NAMALWA (cell line): ENCODE results near the gene HIVEP2.

Experiments
- DNase-seq: peaks from one replicate; pipeline ENCODE4 v3.0.0-alpha.2; 2015; ENCODE audit warnings: low spot score

The HIVEP2 gene

DNA sequence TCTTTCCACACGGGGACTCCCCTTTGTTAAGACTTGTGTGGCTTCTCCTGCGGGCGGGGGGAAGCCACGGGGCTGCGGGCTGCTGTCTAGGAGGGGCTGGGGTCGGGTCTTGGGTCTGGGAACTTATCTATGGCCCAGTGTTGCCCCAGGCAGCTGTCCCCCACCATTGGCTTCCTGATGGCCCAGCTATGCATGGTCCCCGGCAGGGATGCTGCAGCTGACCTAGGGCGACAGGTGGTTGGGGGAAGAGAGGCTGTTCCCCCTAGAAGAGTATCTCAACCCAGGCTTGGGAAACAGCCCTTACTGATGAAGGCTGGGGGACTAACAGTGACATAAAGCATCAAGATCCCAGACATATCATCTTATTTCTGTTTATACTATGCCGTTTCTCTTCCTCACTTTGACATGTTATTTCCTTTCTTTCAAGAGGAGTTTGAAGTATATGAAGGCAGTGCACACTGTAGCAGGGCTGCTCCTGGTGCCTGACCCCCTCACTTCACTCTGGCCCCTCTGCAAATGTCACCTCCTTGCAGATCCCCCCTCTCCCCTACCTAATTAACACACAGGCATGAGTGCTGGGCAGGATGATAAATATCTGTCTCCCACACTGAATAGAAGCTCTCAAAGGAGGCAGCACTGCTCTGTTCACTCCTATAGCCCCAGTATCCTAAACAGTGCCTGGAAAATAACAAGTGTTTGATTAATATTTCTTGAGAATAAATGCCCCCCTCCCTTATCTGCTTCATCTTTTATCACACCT lies 87.0 kb downstream of the HIVEP2 start:
- DNase-seq = peak; percentile 76

DNA sequence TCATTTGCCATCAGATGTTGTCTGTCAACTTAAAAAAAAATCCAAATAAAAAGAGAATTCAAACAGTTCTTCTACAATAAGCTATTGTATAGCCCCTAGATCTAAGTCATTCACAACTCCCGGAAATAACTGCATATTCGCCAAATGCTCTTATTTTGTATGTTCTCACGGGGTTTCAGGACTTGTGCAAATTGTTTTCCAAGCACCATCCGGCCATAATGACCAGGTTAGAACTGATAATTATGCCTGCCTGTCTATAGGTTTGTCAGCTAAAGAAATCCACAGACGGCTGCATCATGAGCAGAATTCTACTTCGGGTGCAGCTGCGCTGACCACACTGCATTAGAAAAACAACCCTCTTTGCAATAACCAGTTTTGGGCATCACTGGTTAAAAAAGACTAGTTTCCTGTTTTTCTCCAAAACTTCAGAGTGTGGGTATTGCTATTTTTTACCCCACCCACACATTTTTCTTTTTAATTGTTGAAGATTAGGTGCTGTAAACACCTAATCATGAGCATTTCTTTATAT lies 87.7 kb downstream of the HIVEP2 start:
- peak; percentile 91 for DNase-seq

DNA sequence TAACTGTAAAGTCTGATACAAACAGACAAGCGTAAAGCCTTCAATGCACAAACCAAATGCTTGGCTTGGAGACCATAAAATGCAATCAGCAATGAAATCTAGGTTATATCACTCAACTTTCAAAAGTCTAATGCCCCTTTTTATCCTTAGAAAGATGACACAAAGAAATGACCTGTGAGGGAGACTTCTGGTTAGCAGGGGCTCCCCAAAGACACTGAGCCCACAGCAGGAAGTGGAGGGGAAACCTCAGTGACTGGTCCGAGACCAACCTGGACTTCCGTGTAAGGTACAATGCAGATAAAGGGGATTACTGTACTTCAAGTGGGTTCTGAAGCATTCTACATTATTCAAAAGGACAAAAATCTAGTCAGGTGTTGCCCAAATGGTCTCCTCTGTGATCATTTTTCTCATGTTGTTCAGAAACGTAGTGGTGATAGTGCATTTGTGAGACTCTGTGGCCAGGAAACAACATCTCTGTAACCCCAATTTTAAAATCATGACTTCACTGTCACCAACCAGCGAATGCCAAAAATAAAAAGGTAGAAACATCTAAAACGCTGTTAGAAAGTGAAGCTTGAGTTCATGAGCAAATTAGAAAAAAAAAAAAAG lies 88.2 kb downstream of the HIVEP2 start:
- DNase-seq = peak; percentile 77

DNA sequence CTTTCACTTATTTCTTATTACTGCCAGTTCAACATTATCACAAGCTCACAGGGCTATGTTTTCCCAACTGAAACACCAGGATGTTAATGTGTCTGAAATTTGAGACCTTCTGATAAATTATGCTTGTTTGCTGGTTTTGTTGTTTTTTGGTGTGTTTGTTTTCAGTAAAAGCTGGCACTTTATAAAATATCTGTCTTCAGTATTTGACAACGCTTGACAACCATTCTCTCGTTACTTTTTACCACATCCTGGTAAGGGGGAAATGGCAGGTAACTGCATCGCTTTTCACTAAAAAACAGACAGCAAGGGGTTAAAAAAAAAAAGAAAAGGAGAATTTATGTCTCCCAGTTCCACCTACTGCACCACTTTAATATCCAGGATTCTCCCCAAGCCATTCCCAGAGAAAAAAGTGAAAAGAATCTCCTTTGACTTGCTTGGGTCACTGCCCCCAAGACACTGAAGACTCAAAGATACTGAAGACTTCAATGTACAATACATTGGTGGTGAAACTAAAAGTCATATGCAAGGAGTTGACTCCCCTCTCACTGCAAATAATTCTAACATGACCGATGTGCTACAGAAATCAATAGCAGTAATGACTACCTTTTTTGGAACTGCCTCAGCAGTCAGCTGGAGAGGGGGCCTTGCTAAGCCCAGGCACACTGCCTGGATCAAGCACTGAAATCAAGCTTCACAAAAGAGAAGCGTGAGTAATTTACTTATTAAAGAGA lies 88.9 kb downstream of the HIVEP2 start:
- DNase-seq = peak; percentile 57

DNA sequence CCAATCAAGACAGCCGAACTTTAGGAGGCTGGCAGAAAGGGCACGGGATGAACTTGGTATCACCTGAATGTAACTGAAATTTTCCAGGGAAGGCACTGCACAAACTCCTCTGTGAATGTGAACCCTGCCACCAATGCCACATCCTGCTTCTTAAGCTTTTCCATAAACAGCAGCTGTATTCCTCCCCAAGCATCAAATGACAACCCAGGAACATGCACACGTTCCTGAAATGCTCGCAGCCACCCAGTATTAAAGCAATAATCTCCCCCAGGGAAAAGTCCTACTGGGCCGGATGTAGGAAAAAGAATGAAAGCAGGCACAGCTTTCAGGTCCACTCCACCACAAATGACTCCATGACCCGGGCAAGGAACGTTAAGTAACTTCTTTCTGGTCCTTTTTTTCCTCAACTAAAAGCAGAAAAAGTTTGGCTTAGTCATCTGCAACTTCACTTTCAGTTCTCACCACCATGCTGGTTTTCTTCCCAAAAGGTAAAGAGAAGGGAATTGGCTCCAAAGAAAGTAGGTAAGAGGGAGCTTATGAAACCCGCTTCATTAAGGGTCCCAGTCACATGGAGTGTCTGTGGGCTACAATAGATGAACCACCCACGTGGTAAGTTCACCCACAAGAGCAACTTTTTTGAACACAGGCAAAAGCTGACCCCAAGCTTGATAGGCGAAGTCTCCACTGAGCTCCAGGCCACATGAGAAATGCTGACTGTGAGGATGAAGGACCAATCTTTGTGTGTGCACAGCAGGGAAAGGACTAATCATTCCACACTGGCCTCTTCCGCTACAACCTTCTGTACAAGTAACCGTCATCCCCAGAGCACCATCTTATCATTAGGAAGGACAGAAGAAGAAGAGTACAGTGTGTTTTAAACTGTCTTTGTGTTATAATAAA lies 90.1 kb downstream of the HIVEP2 start:
- DNase-seq = no peak

DNA sequence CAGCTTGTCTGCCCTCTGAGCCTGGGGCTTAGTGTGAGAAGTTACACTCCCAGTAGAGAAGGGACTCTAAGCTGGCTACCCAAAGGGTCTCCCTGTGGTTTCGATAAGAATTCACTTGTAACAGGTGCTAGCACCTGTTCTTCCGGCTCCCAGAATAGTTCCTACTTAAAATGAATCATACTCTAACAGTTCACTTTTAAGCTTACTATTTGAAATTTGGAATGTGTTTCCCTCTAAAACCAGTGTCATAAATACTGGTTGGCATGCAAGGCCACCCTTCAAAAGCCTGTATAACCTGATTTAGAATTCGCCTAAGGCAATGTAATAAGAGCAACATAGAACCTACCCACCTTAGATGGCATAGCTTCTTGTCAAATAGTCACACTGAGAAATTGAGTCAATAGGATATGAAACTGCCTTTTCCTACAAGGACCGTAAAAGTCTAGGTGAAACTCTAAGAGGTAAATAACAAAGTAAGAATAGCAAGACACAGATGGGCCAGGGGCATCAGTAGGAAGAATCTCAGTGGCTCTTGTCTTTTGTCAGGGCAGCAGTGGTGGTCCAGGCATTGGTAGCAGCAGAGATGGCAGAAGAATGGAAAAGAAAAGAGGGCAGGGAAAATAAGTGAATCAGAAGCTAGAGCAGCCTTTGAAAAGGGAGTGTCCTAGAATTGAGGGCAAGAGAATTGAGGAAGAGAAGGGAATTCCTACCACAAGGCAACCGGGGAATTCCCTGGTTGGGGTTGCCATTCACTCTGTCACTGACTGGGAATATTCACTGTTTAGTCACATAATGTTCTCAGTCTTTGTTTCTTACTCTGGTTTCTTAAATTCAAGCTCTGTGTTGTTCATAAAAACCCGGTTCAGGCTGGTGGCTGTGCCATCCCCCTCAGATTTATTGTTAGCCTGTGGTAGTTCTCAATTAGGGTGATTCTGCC lies 91.5 kb downstream of the HIVEP2 start:
- DNase-seq = peak; percentile 37

DNA sequence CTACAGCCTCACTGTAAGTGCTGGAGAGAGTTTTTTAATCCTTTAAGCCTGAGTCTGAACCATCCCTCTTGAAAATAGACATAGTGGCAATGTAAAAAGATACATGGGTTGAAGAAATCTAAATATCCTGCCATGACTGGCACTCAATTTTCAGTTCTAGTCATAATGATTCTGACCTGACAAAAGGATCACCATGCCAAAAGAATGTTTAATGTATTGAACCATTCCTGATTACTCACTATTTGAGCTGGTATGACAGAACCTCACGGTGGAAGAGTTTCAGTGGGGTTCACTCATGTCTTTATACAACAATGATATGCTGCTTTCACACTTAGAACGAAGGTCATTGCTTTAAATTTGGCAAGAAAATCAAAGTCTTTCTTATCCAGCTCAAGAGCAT lies 93.4 kb downstream of the HIVEP2 start:
- no peak for DNase-seq

DNA sequence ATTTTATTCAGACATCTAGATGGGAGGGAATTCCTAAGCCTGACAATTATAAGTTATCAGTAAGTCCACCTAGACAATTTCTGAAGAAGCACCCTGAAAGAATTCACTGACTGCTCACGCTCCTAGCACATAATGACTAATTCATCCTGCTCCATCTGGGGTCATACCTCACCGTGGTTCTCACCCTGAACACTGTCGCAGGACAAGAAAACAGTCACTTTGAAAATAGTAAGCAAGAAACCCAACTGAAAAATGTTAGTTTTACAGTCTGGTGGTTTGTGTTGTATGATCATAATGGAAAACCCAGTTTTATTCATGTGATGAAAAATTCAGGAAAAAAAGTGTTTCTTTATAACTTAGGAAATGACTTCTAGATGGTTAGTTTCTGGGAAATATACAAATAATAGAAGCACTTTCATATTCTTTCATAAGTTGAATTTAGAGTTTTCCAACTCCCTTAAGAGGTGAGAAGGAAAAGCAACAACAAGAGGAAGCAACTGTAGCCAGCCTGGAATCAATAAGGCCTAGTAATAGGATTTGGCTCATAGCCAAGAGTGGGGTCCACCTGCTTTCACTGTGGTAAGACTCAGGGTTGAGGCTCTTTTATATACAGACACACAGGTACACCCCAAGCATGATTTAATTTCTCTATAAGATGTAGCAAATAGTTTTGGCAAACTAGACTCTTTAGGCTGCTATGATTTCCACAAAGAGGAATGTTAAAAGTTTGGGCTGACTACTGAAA lies 94.1 kb downstream of the HIVEP2 start:
- peak; percentile 44 for DNase-seq

DNA sequence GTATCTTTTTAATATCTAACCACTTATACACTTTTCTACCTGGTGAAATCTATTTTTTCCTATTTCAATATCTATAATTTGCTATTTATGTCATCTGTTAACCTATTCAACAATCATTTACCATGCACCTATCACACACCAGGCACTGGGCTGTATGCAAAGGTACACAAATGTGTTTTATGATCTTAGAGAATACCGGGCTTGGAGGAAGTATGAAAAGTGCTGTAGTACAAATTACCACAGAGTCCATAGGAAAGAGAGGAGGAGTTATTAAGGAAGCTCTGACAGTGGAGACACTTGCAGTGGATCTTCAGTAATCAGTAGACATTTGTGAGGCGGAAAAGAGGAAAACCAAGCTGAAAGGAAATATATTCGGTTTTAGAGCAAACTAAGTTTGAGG lies 96.0 kb downstream of the HIVEP2 start:
- DNase-seq = peak; percentile 34

DNA sequence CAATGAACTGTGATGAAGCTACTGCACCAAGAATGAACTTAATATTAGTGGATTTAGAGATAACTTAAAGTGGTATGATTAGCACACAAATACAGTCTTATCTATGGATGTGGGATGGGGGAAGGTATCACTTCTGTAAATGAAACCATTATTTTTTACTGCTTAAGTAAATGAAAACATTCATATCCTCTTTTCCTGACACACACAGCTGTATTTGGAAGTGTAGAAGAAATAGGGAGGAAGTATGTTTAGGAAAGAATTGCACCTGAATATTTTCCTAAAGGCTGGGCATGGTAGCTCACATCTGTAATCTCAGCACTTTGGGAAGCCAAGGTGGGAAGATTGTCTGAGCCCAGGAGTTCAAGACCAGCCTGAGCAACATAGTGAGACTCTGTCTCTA lies 96.8 kb downstream of the HIVEP2 start:
- DNase-seq = no peak

DNA sequence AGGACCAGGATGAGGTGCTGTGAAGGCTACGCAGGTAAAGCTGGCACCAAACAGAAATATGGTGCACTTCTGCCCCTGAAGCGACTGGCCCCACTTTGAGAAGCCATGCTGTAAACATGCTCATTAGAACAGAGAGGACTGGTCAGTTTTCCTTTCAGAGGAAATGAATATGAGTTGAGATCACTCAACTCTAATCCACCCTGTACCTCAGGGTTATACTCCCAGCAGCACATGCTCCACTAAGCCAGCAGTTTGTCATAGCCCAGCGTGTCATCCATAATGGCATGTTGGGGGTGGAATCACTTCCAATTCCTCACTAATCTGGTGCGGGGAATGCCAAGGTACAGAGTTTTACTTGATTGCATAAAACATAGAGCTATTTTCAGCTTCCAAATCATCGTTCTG lies 98.1 kb downstream of the HIVEP2 start:
- DNase-seq = no peak

DNA sequence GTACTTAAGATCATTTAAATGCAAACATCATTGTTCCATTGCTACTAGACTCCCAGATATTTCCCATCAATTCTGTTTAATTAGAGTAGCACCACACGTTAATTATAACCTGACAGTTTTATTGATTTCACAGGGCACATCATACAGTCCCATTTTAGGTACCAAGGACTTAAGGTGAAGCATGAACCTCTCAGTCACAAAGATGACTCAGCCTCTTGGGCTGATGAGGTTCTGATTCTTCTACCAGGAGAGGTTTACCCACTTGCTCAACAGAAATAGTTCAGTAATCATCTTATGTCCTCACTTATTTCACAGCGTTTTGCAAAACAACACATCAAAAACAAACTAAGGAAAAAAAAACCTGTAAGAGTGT lies 98.5 kb downstream of the HIVEP2 start:
- DNase-seq = no peak

DNA sequence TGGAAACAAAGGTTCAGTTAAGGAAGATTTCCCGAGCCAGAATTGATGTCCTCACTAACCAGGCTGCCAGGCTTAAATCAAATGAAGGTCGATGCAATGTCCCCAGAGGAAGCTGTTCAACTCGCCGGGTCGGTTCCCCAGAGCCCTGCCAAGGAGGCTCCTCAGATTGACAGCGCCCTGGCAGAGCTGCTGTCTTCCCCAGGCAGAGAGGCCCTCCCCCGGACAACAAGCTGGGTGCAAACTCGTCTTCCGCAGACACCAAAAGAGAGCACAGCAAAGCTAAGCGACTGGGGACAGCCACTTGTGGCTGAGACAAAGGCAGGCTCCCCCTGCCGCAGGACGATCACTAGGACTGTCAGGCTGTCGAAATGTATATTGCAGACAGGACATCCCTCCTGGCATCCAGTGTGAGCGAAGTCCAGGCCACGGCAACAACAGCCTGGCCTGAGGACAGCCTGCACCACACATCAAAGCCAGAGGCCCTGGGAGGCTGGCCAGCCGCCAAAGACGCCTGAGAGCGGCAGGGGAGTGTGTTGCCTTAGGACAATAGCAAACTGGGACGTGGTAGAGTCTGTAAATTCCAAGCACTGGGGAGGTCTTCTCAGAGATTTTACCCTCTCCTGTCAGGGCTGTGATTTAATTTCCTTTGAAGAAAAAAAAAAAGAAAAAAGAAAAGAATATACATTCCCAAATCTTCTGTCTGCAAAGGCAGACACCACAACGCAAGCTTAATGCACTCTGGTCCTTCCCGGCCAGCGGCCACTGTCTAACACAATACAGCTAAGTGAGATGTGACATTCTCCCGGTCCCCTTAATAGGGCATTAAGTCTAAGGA lies 99.1 kb downstream of the HIVEP2 start:
- peak; percentile 60 for DNase-seq

DNA sequence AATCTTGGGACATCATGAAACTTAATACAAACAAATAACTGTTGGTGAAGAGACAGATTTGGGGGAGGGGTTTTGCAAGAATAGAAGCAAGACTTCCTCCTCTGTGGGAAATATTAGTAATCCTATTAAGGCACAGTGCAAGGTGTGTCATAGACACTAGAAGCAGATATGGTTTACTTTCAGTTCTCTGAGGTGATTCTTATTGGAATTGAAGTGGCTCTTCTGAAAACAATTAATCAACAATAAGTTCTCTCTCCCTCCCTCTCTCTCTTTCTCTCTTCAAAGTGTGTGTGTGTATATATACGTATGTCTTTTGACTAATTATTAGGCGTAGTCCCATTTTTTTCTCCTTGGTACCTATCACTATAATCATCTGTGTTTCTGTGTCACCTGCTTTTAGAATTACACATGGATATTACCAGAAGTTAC lies 99.8 kb downstream of the HIVEP2 start:
- peak; percentile 59 for DNase-seq

DNA sequence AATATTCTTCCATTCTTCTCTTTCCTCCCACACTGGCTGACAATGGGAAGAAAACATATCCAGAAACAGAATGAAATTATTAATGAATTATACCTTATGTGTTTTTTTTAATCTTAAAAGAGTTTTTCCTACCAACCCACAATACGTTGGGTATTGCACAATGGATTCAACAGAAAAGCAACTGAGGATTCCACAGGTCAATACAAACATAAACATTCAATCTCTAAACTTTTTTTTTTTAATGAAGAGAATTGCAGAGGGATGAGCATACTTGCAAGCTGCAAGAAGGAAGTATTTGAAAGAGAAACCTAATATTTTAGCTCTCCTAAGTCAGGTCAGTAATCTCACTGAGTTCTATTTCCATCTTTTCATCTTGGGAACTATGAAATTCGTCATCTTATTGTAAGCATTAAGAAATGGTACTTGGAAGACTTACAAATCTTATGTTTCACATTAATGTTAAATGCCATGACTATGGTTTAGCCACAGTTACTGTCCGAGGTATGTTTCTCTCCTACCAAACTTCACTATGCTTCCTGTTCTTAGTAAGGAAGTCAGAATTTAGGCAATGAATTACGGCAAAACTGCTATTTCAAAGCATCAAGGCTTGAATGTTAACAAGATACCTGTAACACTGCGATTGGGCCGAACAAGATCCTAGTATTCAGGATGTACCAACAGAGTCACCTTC lies 100.8 kb downstream of the HIVEP2 start:
- DNase-seq = peak; percentile 39

DNA sequence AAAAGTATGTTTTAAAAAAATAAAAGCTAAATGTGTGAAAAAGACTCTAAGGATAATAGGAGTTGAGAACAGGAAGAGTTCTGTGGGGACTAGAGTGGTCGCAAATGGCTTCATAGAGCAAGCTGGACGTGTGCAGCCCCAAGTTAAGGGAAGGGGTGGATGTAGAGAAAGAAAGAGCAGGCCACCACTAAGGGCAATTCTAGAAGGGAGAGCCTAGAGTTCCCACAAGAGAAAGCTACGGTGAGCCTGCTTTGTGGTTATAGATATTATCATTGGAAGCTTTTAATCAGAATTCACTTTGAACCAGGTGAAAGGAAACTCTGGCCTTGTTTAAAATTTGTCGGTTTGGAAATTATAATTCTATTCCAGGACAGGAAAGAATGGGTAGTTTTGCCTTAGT lies 101.6 kb downstream of the HIVEP2 start:
- peak; percentile 44 for DNase-seq

DNA sequence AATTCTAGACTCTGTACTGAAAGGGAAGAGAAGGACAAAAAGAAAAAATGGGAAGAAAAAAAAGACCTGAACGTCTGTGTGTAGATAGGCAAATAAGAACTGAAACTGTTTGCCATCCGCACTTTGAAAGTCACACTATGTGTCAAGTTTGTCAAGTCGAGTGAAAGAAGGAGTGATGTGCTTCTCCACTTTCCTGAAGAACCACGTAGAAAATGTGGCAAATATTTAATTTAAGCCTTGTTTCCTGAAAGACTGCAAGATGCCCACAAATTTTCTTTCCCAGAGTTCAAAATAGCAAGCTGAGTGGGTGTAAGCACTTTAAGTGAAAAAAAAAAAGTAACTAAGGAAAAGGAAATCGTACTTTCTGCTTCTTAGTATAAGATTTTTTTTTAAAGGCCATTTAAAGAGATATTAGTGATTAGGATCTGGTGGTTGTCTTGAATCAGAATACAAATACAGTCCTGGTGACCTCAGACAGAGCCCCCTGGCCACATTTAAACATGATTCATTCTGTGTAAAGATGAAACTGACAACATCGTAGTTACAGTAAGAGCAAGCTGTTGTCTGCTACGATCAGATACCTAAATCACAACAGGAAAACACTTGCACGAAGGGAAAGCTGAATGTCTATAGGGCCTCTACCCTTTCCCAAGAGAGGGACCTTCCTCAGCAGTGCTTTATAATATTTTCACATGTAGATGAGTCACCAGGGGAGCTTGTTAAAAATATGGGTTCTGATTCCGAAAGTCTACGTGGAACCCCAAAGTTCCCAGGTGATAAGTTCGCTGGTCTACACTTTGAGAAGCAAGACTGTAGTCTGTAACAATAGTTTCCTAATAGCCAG lies 102.3 kb downstream of the HIVEP2 start:
- DNase-seq = peak; percentile 62

DNA sequence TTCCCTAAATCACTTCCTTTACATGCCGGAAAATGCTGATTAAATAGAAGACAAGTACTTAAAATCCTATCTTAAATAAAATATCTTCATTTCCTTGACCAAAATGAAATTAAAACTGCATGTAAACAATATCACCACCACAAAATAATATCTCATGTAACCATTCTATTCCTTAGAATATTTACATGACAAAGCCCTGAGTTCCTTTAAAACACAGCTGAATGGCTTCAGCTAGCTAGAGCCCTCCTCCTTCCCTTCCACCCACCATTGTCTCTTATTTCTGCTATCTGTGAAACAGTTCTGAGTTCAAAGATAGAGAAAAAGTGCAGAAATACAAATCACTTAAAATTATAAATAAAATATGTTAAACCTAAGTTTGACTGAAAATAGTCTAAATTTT lies 103.1 kb downstream of the HIVEP2 start:
- DNase-seq = no peak
